Glutamatergic neuron (in vitro differentiated cells): Measurements from ENCODE around the gene C16orf96. TPM values are rescaled to one million over a fixed set of nuclear protein-coding genes. Genes with fewer than 3 reads are reported as not detected.
A peak's percentile ranks its signal among the peaks of the same experiment; 100 is the strongest.

Source experiments
- DNase-seq: peaks from one replicate; pipeline ENCODE4 v3.0.0; 2022
- H3K27ac Mint-ChIP-seq: one replicate; pipeline ENCODE4 v1.8.0; 2020; ENCODE audit warnings: mild to moderate bottlenecking, mixed read lengths, inconsistent platforms; ENCODE audit not compliant: unreplicated experiment
- H3K27me3 Mint-ChIP-seq: one replicate; pipeline ENCODE4 v1.8.0; 2020; ENCODE audit warnings: mild to moderate bottlenecking, moderate library complexity, mixed read lengths, inconsistent platforms; ENCODE audit not compliant: unreplicated experiment
- H3K36me3 Mint-ChIP-seq: one replicate; pipeline ENCODE4 v1.8.0; 2020; ENCODE audit warnings: mild to moderate bottlenecking, mixed read lengths, inconsistent platforms; ENCODE audit not compliant: unreplicated experiment
- H3K4me1 Mint-ChIP-seq: one replicate; pipeline ENCODE4 v1.8.0; 2020; ENCODE audit warnings: mild to moderate bottlenecking, low read depth, mixed read lengths, inconsistent platforms; ENCODE audit not compliant: unreplicated experiment
- H3K4me3 Mint-ChIP-seq: one replicate; pipeline ENCODE4 v1.8.0; 2020; ENCODE audit warnings: mild to moderate bottlenecking, mixed read lengths, inconsistent platforms; ENCODE audit not compliant: unreplicated experiment
- H3K9me3 Mint-ChIP-seq: one replicate; pipeline ENCODE4 v1.8.0; 2020; ENCODE audit warnings: mild to moderate bottlenecking, moderate library complexity, mixed read lengths, inconsistent platforms; ENCODE audit not compliant: unreplicated experiment
- CTCF ChIP-seq: fragments of 200-600 bp; sonication (generic); IDR thresholded peaks from one replicate; pipeline ENCODE4 v1.5.0; 2021; ENCODE audit not compliant: partially characterized antibody, unreplicated experiment
- total RNA-seq: library from RNA; stranded (reverse); fragmentation: NEBNext Ultra II Directional; extraction: Animal tissue kit (Norgen Biotek cat#: 25700); gene quantifications from one replicate; pipeline ENCODE4 v1.2.1, GENCODE V29; 2021; ENCODE audit not compliant: unreplicated experiment

C16orf96 gene
- total RNA-seq, 1 donor from 2014 or later = 0.83 TPM

DNA sequence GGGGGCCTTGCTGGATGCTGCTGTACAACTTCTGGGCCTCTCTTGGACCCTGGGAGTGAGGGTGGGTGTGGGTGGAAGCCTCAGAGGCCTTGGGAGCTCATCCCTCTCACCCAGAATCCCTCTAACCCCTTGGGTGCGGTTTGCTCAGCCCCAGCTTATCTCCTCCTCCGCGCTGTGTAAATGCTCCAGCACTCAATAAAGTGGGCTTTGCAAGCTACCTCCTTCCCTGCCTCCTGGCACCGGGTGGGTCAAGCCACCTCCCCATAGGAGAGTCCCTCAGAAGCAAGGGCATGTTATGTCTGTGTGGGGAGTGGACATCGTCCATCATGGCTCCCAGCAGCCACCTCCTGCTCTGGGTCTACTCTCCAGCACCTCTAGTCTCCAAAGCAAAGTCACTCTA is 46.0 kb upstream of the C16orf96 start:
- H3K9me3 Mint-ChIP-seq = peaks cover 15% of the 10 kb centered on the region

DNA sequence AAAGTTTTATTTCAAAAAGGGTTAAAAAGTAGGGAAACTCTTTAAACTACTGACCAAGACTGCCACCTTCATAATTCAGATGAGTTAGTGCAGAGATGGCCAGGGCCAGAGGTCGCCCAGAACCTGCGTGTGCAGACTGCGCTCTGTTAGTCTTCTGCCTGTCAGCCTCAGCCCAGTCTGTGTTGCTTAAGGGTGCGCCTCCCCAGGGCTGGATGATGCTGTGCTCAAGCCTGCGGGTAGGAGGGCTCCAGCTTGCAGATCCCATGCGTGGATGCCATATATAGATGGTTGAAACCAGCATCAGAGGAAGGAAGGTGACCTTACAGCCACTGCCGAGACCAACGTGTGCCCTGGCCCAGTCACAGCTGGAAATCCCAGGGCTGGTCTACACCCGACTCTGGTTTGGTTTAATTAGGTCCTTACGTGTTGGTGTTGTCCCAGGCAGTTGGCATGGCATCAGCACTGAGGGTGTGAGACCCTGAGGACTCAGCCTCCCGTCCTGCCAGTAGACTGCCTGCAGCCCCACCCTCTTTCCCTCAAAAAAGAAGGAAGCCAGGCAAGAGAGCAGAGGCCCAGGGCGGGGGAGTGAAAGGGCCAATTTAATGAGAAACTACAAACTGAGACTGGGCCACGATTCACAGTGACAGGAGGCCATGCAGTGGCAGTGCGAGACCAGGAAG is 45.3 kb upstream of the C16orf96 start:
- peaks cover 18% of the 10 kb centered on the region for H3K9me3 Mint-ChIP-seq
- H3K27ac Mint-ChIP-seq = no peak overlapping the region
- H3K36me3 Mint-ChIP-seq = peaks cover 4% of the 10 kb centered on the region
- no peak overlapping the region for H3K4me3 Mint-ChIP-seq
- peaks cover 23% of the 10 kb centered on the region for H3K4me1 Mint-ChIP-seq
- H3K27me3 Mint-ChIP-seq = peaks cover 1% of the 10 kb centered on the region
- no peak for TF ChIP-seq CTCF
- DNase-seq = no peak

More for the DNA sequence above, 46.0 kb upstream of the C16orf96 start:
- Mint-ChIP-seq H3K4me3 (no peak overlapping the region), H3K36me3 (peaks cover 4% of the 10 kb centered on the region), H3K27me3 (peaks cover 1% of the 10 kb centered on the region), H3K27ac (no peak overlapping the region), H3K4me1 (peaks cover 27% of the 10 kb centered on the region)
- DNase-seq = no peak
- TF ChIP-seq CTCF = no peak

- Mint-ChIP-seq H3K36me3 (peaks cover 4% of the 10 kb centered on the region), H3K4me3 (no peak overlapping the region), H3K27me3 (peaks cover 1% of the 10 kb centered on the region), H3K27ac (no peak overlapping the region), H3K4me1 (peaks cover 20% of the 10 kb centered on the region), H3K9me3 (peaks cover 18% of the 10 kb centered on the region)
- DNase-seq = peak; percentile 86
- peak; percentile 81 for TF ChIP-seq CTCF
These were observed 44.6 kb upstream of the C16orf96 start for GRCh38 chr16:4511441-4512082.

- Mint-ChIP-seq H3K9me3 (peaks cover 18% of the 10 kb centered on the region), H3K27me3 (peaks cover 1% of the 10 kb centered on the region), H3K4me1 (peaks cover 20% of the 10 kb centered on the region), H3K27ac (peak overlapping the region; percentile 43), H3K4me3 (no peak overlapping the region), H3K36me3 (peaks cover 4% of the 10 kb centered on the region)
- no peak for TF ChIP-seq CTCF
- no peak for DNase-seq
These were observed 43.7 kb upstream of the C16orf96 start for GRCh38 chr16:4512473-4512872.
